ENCODE results near the gene ARHGEF25. TPM values are rescaled to one million over a fixed set of nuclear protein-coding genes. Genes with fewer than 3 reads are reported as not detected.

Gene ARHGEF25
- total and polyA plus RNA-seq, 2 of the 13 experiments (the other 11 are each of a cell fraction or from before 2014, with no cell fraction given) = 11.5 to 12.5 TPM

DNA sequence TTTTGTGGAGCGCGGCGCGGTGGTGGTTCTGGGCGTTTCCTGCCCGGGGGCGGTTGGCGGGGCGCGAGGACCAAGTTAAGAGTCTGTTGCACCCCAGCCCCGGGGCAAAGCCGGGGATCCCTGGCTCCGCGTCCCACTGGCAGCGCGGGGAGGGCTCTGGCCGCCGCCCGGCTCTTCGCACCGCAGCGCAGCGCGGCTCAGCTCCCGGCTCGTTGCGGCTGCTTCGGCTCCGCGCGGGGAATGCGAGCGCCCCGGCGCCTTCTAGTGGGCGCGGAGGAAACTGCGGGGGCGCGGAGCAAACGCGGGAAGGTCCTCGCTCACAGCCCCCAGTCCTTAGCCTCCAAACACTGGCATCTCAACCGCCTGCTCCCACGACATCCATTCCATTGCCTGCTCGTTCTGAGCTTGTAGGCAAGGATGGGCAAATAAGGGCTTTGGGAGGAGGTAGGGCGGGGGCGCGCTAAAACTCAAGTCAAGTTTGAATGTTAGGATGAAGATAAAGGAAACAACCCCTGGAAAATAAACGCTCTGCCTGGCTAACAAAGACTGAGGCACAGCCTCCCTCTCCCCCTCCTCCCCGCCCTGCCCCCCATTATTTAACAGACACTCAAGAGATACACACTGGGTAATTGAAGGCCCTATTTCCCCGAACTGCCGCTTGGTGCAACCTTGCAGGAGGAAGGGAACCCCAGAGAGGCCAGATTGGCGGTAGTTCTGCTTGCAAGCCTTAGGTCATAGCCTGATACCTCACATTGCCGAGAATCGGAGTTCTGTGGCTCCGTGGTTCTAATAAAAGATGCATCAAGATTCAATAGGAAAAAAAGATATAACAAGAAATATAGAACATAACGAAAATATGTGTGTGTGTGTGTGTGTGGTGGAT is 22.0 kb downstream of the ARHGEF25 start, which contains the start of gene B4GALNT1 (continued):
- TF ChIP-seq, protein P1, sequence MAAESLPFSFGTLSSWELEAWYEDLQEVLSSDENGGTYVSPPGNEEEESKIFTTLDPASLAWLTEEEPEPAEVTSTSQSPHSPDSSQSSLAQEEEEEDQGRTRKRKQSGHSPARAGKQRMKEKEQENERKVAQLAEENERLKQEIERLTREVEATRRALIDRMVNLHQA (CRISPR knock-in tag; IDR thresholded peaks at IDR 0.05) = no peak
- TF ChIP-seq, protein P2, sequence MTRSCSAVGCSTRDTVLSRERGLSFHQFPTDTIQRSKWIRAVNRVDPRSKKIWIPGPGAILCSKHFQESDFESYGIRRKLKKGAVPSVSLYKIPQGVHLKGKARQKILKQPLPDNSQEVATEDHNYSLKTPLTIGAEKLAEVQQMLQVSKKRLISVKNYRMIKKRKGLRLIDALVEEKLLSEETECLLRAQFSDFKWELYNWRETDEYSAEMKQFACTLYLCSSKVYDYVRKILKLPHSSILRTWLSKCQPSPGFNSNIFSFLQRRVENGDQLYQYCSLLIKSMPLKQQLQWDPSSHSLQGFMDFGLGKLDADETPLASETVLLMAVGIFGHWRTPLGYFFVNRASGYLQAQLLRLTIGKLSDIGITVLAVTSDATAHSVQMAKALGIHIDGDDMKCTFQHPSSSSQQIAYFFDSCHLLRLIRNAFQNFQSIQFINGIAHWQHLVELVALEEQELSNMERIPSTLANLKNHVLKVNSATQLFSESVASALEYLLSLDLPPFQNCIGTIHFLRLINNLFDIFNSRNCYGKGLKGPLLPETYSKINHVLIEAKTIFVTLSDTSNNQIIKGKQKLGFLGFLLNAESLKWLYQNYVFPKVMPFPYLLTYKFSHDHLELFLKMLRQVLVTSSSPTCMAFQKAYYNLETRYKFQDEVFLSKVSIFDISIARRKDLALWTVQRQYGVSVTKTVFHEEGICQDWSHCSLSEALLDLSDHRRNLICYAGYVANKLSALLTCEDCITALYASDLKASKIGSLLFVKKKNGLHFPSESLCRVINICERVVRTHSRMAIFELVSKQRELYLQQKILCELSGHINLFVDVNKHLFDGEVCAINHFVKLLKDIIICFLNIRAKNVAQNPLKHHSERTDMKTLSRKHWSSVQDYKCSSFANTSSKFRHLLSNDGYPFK (CRISPR knock-in tag; IDR thresholded peaks at IDR 0.05; ENCODE audit: borderline replicate concordance) = peak; percentile 27; the same call in 1 of the 2 replicates
- peak; percentile 38; the same call in 1 of the 2 replicates for TF ChIP-seq ZNF841 (CRISPR knock-in tag; IDR thresholded peaks at IDR 0.05; ENCODE audit: borderline replicate concordance)
- TF ChIP-seq, protein P3, sequence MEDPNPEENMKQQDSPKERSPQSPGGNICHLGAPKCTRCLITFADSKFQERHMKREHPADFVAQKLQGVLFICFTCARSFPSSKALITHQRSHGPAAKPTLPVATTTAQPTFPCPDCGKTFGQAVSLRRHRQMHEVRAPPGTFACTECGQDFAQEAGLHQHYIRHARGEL (CRISPR knock-in tag; IDR thresholded peaks at IDR 0.05) = no peak
- TF ChIP-seq, protein P4, sequence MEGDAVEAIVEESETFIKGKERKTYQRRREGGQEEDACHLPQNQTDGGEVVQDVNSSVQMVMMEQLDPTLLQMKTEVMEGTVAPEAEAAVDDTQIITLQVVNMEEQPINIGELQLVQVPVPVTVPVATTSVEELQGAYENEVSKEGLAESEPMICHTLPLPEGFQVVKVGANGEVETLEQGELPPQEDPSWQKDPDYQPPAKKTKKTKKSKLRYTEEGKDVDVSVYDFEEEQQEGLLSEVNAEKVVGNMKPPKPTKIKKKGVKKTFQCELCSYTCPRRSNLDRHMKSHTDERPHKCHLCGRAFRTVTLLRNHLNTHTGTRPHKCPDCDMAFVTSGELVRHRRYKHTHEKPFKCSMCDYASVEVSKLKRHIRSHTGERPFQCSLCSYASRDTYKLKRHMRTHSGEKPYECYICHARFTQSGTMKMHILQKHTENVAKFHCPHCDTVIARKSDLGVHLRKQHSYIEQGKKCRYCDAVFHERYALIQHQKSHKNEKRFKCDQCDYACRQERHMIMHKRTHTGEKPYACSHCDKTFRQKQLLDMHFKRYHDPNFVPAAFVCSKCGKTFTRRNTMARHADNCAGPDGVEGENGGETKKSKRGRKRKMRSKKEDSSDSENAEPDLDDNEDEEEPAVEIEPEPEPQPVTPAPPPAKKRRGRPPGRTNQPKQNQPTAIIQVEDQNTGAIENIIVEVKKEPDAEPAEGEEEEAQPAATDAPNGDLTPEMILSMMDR (CRISPR knock-in tag; IDR thresholded peaks at IDR 0.05) = peak; percentile 88
- TF ChIP-seq EED (CRISPR knock-in tag; IDR thresholded peaks at IDR 0.05) = no peak
- no peak for TF ChIP-seq ZSCAN22 (CRISPR knock-in tag; IDR thresholded peaks at IDR 0.05)
- TF ChIP-seq ZNF569 (CRISPR knock-in tag; IDR thresholded peaks at IDR 0.05; ENCODE audit: borderline replicate concordance) = no peak
- no peak for TF ChIP-seq KAT7 (CRISPR knock-in tag; IDR thresholded peaks at IDR 0.05; ENCODE audit: borderline replicate concordance)
- TF ChIP-seq, protein P5, sequence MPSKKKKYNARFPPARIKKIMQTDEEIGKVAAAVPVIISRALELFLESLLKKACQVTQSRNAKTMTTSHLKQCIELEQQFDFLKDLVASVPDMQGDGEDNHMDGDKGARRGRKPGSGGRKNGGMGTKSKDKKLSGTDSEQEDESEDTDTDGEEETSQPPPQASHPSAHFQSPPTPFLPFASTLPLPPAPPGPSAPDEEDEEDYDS (CRISPR knock-in tag; IDR thresholded peaks at IDR 0.05) = no peak
- TF ChIP-seq ISX (CRISPR knock-in tag; conservative IDR thresholded peaks at IDR 0.05) = no peak
- TF ChIP-seq, protein P6, sequence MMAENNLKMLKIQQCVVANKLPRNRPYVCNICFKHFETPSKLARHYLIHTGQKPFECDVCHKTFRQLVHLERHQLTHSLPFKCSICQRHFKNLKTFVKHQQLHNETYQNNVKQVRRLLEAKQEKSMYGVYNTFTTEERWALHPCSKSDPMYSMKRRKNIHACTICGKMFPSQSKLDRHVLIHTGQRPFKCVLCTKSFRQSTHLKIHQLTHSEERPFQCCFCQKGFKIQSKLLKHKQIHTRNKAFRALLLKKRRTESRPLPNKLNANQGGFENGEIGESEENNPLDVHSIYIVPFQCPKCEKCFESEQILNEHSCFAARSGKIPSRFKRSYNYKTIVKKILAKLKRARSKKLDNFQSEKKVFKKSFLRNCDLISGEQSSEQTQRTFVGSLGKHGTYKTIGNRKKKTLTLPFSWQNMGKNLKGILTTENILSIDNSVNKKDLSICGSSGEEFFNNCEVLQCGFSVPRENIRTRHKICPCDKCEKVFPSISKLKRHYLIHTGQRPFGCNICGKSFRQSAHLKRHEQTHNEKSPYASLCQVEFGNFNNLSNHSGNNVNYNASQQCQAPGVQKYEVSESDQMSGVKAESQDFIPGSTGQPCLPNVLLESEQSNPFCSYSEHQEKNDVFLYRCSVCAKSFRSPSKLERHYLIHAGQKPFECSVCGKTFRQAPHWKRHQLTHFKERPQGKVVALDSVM (CRISPR knock-in tag; IDR thresholded peaks at IDR 0.05) = peak; percentile 37; the same call in 1 of the 2 replicates
- TF ChIP-seq ZNF737 (CRISPR knock-in tag; IDR thresholded peaks at IDR 0.05; ENCODE audit: borderline replicate concordance) = no peak
- TF ChIP-seq, protein P7, sequence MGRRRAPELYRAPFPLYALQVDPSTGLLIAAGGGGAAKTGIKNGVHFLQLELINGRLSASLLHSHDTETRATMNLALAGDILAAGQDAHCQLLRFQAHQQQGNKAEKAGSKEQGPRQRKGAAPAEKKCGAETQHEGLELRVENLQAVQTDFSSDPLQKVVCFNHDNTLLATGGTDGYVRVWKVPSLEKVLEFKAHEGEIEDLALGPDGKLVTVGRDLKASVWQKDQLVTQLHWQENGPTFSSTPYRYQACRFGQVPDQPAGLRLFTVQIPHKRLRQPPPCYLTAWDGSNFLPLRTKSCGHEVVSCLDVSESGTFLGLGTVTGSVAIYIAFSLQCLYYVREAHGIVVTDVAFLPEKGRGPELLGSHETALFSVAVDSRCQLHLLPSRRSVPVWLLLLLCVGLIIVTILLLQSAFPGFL (CRISPR knock-in tag; IDR thresholded peaks at IDR 0.05) = no peak
- peak; percentile 38; the same call in 1 of the 2 replicates for TF ChIP-seq ZMAT3 (CRISPR knock-in tag; conservative IDR thresholded peaks at IDR 0.05)
